Upper lobe of right lung (tissue), 1 donor: ENCODE data around the gene KANK2. TPM values are rescaled to one million over a fixed set of nuclear protein-coding genes. Genes with fewer than 3 reads are reported as not detected.

Source experiments
- ATAC-seq: fragments of 200-7000 bp; cut with Tn5 transposase; one replicate; pipeline ENCODE4 v1.9.1; 2020; ENCODE audit warnings: mild to moderate bottlenecking, moderate library complexity
- DNase-seq: peaks from one replicate; pipeline ENCODE4 v3.0.0-alpha.2; 2020
- H3K27ac ChIP-seq: fragments of 200-600 bp; one replicate; pipeline ENCODE4 v1.8.0; 2022
- H3K27me3 ChIP-seq: fragments of 200-600 bp; one replicate; pipeline ENCODE4 v1.8.0; 2022; ENCODE audit warnings: mild to moderate bottlenecking
- H3K36me3 ChIP-seq: fragments of 200-600 bp; one replicate; pipeline ENCODE4 v1.8.0; 2022
- H3K4me1 ChIP-seq: fragments of 200-600 bp; one replicate; pipeline ENCODE4 v1.8.0; 2022
- H3K4me3 ChIP-seq: fragments of 200-600 bp; one replicate; pipeline ENCODE4 v1.8.0; 2022; ENCODE audit warnings: mild to moderate bottlenecking
- H3K9me3 ChIP-seq: fragments of 200-600 bp; one replicate; pipeline ENCODE4 v1.8.0; 2022
- CTCF ChIP-seq: fragments of 200-600 bp; IDR thresholded peaks from one replicate; pipeline ENCODE4 v1.8.0; 2022; ENCODE audit warnings: antibody characterized with exemption
- intact Hi-C: fragments of 100-400 bp; cut with DNase I; formaldehyde crosslinking; loops from one replicate; pipeline ENCODE4 v1.11.0; 2022
- total RNA-seq: library from RNA; stranded (reverse); fragmentation: NEBNext Ultra II Directional; extraction: Animal tissue kit (Norgen Biotek cat#: 25700); gene quantifications from one replicate; pipeline ENCODE4 v1.2.1, GENCODE V29; 2021
- donor health status: DM: no; HTN: yes; CAD: no; lungs with severe emphysema.

Gene KANK2
- total RNA-seq, 1 donor from 2014 or later: 268 TPM

DNA sequence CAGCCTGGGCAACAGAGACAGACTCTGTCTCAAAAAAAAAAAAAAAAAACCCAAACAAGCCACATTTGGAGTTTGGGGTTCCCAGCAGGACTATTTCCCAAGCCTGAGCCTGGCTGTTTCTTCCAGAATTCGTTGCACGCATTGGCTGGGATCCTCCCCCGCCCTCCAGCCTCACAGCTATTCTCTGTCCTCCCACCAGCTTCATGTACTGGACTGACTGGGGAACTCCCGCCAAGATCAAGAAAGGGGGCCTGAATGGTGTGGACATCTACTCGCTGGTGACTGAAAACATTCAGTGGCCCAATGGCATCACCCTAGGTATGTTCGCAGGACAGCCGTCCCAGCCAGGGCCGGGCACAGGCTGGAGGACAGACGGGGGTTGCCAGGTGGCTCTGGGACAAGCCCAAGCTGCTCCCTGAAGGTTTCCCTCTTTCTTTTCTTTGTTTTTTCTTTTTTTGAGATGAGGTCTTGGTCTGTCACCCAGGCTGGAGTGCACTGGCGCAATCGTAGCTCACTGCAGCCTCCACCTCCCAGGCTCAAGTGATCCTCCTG lies 81.4 kb downstream of the KANK2 start:
- TF ChIP-seq CTCF: no peak
- Histone ChIP-seq H3K27ac (no peak overlapping the region), H3K9me3 (no peaks in the 10 kb centered on the region), H3K36me3 (peaks cover 97% of the 10 kb centered on the region), H3K27me3 (no peaks in the 10 kb centered on the region), H3K4me1 (no peaks in the 10 kb centered on the region), H3K4me3 (no peak overlapping the region)
- intact Hi-C loops: no loop called here
- no peak for ATAC-seq
- DNase-seq: no peak

GRCh38 chr19:11115042-11115441 lies 82.3 kb downstream of the KANK2 start:
- no peak for ATAC-seq
- H3K4me1 ChIP-seq: no peaks in the 10 kb centered on the region
- no peak for TF ChIP-seq CTCF
- no peak for DNase-seq
- H3K36me3 ChIP-seq: peaks cover 97% of the 10 kb centered on the region
- H3K27ac ChIP-seq: no peak overlapping the region
- no peak overlapping the region for H3K4me3 ChIP-seq
- intact Hi-C loops: no loop called here
- H3K9me3 ChIP-seq: no peaks in the 10 kb centered on the region
- H3K27me3 ChIP-seq: no peaks in the 10 kb centered on the region

Other genes starting within 250 kb of the KANK2 start
- 95.6 TPM for gene SMARCA4, start 236.5 kb downstream of the KANK2 start, total RNA-seq
- gene LDLR, start 108.1 kb downstream of the KANK2 start, total RNA-seq: 242 TPM
- 1.1 TPM for gene SPC24, start 41.8 kb downstream of the KANK2 start, total RNA-seq
- gene ANGPTL8, start 42.1 kb upstream of the KANK2 start, total RNA-seq: not detected
- gene DOCK6, start 65.0 kb upstream of the KANK2 start, total RNA-seq: 138 TPM
- not detected for gene TSPAN16, start 98.6 kb upstream of the KANK2 start, total RNA-seq
- gene RAB3D, start 142.1 kb upstream of the KANK2 start, total RNA-seq: 52.7 TPM
- 74.6 TPM for gene TMEM205, start 148.7 kb upstream of the KANK2 start, total RNA-seq
- 39.4 TPM for gene CCDC159, start 149.0 kb upstream of the KANK2 start, total RNA-seq
- 26.5 TPM for gene PLPPR2, start 157.9 kb upstream of the KANK2 start, total RNA-seq
- 3.2 TPM for gene SWSAP1, start 177.1 kb upstream of the KANK2 start, total RNA-seq
- gene EPOR, start 186.8 kb upstream of the KANK2 start, total RNA-seq: 20.4 TPM
- gene RGL3, start 221.8 kb upstream of the KANK2 start, total RNA-seq: 54.6 TPM
- gene ODAD3, start 237.6 kb upstream of the KANK2 start, total RNA-seq: 0.49 TPM
- gene PRKCSH, start 238.1 kb upstream of the KANK2 start, total RNA-seq: 293 TPM